GM21576 (cell line): ENCODE measurements around the gene DENND1A.

Source experiments
- ATAC-seq: cut with Tn5 transposase; IDR thresholded peaks from one replicate; pipeline ENCODE4 v1.9.1; 2021; ENCODE audit warnings: mild to moderate bottlenecking, moderate library complexity; ENCODE audit not compliant: unreplicated experiment

DENND1A gene

DNA sequence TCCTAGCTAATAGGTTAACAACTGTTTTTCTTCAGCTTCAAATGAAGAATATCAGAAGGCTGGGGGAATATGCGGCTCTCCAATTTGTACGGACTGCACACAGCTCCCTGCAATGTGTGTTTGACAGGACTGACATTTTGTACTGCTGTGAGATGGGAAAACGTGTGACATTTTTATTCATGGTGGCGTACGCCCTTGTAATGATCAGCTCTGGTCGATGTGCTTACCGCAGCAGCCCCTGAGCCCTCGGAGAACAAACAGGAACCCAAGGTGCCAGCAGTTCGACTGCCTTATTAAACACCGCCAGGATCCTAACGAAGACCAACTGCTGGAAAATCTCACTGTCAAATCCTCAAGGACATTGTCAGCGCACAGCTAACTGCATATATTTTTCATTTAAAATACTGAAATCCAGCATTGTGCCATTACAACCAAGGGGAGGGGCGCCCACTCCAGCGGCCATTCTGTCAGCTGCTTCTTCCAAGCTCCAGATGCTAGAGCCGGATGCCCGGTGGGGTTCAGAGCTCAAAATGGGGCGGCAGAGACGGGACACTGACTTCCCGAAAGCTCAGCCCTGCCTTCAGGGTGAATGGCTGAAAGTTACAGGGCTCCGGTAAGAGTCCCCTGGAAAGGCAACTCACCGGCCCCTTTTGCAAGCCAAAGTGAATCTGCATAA, 507.2 kb downstream of the DENND1A start:
- ATAC-seq: no peak

DNA sequence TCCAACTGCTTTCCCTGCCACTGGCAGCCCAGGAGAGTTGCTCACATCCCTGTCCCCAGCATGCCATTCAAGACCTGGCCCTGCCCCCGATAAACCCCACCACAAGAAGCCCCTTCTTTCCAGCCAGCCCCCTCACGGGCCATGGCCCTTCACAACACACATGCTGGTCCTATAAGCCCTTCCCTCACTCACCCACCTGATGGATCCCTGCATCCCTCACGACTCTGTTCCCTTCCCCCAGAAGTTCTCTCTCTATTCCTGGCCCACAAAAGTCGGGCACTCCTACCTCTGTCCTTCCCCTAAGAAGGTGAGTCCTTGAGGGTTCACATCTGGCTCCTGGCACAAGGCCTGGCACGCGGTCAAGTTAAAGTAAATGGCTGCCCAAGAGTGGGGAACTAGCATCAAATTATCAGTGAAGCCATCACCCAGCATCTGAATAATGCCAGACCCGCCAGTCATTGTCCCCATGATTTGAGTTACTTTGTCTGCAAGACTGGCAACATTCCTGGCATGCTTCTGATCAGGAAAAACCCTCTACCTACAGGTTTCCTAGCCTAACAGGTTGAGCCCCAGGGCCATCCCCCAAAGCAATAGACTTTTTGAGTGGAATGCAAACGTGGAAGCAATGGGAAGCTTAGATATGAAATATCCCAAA, 508.0 kb downstream of the DENND1A start:
- ATAC-seq: no peak

DNA sequence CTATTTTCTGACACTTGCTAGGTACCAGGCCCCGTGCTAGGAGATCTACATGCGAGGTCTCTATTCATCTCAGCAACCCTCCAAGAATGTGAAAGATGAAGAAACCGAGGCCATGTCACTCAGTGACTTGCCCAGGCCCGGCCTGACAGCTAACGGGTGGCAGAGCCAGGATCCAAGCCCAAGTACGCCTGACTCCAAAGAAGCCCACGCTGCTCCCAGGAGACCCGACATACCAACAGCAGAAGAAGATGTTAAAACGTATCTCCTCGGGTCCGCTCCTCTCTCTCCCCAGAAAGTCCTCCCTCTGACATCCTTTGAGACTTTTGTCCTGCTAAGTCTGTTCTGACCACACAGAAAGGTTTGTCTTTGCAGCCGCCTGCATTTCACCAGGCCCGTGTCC, 508.7 kb downstream of the DENND1A start:
- ATAC-seq: no peak

DNA sequence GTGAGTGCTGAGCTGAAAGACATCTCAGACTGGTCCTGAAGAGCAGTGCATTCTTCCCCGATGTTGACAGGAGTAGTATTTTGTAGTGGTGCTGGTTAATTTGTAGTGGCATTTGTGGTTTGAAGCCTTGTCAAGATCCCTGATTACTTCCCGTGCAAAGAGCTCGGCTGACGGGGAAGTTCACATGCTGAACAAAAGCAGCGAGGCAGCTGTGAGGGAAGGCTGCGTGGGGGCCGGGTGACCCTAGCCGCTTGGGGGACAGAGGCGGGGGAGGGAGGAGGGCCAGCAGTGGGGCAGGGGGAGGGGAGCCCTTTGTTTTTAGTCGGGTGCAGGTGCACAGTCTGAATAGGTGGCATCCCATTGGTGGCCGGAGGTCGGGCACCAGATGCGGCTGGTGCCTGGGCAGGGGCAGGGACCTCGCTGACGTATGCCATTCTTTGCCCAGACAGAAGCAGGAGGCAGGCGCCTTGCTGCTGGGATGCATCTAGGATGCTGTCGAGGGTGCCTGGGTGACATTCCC, 509.3 kb downstream of the DENND1A start:
- ATAC-seq: no peak

DNA sequence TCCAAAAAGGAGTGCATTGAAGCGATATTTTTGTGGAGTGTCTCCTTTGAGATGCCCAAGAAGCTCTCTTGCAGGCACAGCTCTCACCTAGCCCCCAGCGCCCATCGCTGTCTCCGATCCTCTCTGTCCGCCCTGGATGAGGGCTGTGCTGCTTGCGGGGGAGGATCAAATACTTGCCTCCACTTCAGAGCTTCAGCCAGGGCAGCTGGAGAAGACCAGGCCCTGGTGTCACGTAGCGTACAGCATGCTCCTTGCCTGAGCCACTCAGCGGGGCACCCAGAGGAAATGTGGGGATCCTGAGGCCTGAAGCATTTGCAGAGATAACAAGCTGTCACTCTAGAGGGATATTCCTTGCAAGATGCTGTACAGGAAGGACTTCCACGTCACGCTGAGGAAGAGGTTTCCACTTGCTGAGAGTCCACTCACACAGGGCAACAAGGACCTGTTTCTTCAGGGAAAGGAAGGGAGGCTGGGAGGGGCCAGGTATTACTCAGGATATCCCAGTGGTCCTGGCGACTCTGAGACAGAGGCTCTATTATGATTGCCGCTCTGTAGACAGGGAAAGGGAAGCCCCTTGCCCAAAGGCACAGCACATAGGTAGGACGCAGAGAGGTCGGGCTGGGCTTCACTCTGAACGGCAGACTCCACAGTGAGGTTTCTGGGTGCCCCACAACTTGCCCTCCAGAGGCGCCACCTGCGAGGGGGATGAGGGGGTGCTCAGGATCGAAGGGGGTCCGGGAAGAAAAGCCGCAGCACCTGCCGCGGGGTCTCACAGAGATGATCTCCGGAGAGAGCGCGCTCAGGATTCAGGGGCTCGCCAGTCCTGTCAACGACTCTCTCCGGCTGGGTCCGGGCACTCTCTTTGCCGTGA, 510.0 kb downstream of the DENND1A start:
- no peak for ATAC-seq

DNA sequence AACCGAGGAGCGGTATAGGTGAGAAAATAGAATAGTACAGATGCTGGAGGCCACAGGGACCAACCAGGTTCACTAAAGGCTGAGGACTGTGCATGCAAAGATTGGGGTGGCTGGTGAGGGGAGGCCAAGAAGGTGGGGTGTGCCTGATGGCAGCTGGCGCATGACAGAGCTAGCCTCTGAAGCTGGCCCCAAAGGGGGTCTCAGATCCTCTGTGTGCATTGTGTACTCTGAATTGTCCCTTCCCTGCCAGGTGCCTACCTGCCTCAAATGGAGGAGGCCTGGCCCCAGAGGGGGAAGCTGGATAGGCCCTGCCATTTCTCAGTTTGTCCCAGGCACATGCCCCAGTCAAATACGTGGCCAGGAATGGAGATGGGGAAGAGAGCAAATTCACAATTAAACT, 510.8 kb downstream of the DENND1A start:
- no peak for ATAC-seq

DNA sequence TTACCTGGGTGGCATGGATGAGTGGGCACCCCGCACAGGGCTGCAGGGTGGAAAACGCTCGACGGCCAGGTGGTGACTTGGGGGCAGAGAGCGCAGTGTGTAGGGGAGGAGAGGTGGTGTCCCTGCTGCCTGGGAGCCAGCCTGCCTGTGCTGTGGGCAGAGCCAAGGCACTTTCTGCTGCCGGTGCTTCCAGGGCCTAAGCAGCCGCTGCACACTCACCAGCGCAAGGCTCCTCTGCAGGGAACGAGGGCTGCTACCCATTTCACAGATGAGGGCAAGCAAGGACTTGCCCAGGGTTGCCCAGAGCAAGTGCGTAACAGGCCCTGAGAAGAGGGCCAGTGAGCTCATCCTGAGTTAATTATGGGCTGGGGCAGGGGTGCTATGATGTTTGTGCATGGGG, 511.4 kb downstream of the DENND1A start:
- ATAC-seq: no peak

DNA sequence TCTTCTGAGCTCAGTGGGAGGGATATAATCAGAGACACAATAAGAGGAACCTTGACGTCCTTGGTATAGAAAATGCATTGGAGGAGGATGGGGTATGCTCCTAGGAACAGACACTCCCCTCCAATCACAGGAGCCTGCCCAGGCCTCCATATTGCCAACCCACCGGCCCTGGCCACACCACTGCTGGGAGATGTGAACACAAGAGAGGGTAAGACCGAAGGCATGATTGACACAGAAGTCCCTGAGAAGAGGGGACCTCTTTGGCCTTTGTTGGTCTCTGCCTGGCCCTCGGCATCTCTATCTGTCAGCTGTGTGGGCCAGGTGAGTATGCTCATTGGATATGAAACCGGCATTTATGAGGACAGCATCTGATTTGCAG, 511.9 kb downstream of the DENND1A start:
- ATAC-seq: no peak

DNA sequence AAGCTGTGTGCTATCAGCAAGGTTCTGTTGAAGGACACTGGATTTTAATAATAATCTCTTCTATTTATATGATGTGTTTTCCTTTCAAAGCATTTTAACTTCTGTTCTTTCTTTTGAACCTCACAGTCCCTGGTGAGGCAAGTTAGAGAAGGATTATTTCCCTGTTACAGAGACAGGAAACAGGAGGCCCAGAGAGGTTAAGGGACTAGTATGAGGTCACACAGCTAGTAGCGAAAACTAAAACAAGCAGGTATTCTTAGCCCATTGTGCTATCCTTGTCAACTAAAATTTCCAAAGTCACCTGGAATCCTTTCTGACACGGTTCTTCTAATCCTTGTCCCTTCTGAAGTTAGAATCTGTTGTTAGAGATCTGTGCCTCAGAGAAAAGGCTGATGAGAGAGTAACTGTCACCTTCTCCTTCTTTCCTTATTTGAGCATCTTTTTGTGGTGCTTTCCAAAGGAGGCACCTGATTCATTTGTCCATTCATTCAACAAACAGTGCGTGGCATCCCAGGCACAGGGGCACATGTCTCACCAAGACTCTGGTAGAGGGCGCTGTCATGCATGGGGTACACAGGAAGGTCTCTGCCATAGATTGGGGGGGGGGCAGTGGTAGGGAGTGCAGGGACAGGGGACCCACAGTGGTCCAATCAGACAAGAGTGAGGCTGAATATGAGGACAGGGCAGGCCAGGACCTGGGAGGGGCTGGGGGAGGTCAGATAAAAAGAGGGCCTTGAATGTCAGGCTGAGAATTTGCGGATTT, 512.5 kb downstream of the DENND1A start:
- ATAC-seq: no peak

DNA sequence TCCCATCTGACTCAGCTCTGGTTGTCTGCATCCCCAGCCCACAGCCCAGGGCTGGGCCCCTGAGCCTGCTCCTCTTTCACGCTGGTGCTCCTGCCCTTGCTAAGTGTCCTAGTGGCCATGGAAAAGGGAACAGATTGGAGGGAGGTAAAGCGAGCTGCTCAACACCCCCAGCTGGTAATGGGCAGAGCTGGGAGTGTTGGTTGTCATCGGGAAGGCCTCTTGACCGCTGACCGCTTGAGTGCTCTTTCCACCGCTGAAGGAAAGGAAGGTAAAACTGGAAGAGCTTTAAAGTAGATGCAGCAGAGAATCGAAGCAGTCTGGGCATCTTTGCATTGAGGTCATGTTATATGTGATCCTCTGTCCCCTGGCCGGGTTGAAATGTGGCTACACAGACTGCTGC, 513.8 kb downstream of the DENND1A start:
- ATAC-seq: no peak

DNA sequence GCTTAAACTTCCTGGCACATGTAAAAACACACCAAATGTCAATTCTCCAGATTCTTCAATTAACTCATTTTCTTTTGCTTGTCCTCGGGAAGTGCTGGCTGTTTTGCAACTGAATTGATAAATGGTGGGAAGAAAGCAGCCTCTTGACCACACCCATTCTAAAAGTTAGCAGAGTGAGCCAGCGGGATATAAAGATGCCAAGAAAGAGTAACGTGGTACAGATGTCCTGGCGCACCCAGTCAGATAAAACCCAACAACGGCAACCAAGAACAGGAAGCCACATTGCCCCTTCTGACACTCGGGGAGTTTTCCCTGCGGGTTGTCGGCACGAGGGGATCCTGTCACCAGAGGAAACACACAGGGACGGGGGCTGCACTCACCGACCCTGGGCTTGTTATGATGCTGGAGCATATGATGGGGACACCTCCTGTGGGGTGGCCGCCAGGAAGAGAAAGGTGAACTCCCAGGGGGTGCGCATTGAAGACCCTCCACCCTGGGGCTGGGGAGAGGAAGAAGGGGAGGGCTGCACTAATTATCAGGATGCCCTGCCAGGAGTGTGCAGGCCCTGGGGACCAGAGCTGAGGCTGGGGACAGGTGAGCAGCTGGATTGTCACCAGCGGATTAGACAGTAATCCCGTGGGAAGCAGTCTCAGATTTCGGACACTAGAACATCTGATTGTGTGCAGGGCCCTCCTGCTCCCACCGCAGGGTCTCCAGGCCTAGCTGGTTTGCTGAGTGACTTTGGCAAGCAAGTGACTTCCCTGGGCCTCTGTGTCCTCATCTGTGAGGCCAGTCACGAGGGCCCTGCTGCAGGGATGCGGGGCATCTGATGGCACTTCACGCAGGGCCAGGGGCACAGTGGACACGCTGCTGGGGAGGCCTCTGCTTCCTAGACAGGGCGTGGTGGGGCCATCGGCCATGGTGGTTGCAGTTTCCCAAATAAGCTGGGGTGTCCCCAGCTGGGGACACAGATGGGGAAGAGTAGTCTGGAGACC, 514.7 kb downstream of the DENND1A start:
- no peak for ATAC-seq

DNA sequence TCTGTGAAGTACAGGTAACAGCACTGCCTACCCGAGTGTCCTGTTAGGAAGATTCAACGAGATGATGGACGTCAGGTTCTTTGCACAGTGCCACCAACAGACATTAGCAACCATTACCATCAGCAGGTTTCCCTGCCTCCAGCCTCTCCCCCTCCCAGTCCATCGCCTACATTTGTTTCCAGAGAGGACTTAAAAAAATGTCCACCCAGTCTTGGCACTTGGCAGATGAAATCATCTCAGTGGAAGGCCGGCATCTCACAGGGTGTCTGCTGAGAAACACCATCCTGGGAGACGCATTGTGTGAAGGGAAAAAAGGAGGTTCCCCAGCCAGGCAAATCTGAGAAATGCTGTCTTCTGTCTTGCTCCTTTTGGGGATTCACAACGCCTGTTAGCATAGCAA, 515.7 kb downstream of the DENND1A start:
- ATAC-seq: no peak

DNA sequence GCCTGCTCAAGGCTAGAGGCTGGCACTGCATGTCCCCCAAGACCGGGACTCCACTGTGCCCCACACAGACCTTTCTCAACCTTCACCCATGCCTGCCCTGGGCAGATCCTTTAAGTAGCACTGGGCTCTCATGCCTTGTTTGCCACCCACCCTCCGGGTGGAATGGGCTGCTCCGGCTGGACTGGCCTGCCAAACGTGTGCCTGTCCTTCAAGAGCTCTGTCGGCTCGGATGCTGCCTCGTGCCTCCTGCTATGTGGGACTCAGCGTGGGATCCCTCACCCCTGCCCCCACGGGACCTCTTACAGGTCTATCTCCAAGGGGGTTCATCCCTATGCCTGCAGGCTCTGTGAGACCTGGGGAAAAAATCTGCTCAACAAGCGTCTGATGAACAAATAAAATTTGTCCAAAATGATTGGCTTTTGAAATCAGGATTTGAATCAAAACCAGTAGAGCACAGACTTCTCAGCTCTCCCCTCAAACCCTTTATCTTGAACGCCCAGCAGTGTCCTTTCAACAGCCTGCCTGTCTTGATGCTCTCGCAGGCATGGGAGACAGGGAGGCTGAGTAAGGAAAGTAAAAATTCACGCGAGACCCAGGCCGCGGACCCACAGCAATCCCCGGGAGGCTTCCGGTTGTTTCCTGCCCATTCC, 517.6 kb downstream of the DENND1A start:
- ATAC-seq: no peak

DNA sequence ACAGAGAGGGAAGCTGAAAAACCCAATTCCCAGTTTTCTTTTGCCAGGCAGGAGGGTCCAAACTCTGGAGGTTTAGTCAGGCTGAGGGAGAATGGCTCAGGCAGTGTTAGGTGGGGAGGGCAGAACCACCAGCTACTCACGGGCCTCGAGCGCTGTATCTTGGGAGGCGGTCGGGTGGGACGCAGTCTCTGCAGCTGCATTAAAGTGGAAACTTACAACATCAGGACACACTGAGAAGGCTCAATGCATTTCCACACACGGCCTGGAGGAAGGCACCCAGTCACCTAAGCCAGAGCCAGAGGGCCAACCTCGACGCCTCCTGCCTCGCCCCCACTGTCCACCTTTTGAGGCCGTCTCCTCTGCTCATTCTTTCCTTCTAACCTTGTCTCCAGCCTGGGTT, 518.3 kb downstream of the DENND1A start:
- no peak for ATAC-seq

DNA sequence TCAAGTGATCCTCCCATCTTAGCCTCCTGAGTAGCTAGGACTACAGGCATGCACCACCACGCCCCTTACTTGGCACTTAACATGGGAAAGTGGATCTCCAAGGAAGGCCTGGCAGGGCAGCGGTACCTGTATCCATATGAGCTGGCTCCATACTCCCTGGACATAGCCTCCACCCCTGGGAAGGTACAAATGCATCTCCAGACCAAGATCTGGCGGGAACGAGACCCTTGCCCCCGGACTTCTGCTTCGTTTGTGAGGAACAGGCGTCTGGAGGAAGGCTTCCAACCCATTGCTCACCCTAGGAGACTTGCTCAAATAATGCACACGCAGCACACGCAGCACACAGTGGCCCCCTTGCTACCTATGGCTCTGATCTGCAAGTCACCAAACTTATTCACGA, 518.7 kb downstream of the DENND1A start:
- no peak for ATAC-seq

DNA sequence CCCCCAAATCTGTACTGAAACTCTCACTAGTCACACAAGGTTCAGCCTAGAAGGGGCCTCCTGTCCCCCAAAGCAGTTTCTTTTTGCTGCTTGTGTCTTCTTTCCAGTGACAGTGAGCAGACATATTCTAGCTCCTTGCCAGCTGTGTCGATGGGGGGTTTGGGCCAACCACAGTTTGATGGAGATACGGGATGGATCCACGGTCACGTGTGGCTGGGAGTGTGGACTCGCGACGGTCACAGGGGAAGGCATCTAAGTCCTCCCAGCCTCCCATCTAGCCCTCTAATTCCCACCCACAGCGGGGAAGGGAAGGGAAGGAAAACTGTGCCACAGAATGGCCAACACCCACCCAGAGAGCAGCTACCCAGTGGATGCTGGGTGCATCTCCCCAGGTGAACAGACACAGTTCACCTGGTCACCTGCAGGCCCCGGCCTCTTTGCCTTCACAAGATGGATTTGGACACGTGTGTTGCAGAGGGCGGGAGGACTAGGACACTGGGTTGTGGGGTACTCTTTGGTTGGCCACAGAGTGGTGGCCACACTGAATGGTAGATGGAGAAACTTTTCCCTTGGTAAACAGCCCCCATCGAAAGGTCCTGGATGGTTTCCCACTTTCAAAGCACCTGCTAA, 519.5 kb downstream of the DENND1A start:
- ATAC-seq: no peak

DNA sequence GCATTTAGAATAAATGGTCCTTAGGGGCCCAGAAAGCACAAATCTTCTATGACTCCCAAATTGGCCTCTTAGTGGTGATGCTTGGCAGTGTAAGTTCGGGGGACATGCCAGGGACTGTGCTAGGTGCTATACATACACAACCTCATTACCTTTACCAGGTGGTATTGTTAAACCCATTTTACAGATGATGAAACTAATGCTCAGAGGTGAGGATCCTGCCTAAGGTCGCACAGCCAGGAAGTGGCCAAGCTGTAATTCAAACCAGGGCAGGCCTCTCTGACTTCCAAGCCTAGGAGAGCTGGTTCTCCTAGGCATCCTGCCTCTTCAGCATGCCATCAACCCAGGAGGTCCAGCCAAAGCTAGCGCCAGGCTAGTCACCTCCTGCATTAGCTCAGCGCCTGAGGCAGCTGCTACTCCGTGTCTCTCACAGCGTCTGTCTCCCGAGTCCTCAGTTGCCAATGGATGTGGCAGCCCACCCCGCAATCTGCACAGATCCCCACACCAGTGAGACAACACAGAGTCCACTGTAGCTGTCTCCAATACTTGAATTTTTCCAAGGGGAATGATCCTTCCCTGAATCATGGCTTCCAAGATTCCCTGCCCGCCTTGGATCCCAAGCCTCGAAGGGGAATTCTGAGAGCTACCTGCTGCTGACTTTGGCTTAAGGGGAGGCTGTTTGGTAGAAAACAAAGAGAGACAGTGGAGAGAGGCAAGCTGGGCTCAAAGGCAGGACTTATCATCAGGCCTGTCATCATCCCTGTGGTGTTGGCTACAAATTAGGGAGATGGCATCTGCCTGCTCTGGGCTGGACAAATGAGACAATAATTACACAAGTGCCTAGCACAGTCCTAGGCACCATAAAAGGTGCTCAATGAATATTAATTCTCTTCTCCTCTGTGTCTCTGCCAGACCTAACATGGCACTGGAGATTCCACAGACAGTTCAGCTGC, 521.3 kb downstream of the DENND1A start:
- ATAC-seq: no peak
